Spinal cord (tissue), 10 donors: Measurements from ENCODE around the gene RUNX1. TPM values are rescaled to one million over a fixed set of nuclear protein-coding genes. Genes with fewer than 3 reads are reported as not detected.

ENCODE experiments used
- DNase-seq, 6 donors: peaks; one replicate each; pipeline versions ENCODE4 v3.0.0 to v3.0.0-alpha.2; 2013 to 2015; ENCODE audit warnings: low spot score in 6 of 6, low read depth in 4 of 6
- H3K27ac ChIP-seq: one replicate; pipeline ENCODE4 v1.5.1; 2013; ENCODE audit warnings: low read depth, low read length, control low read depth
- H3K27me3 ChIP-seq: one replicate; pipeline ENCODE4 v1.6.1; 2013; ENCODE audit warnings: low read length; ENCODE audit not compliant: control insufficient read depth, insufficient read depth
- H3K36me3 ChIP-seq: one replicate; pipeline ENCODE4 v1.6.1; 2013; ENCODE audit warnings: low read length; ENCODE audit not compliant: control insufficient read depth, insufficient read depth
- H3K4me1 ChIP-seq: one replicate; pipeline ENCODE4 v1.6.1; 2013; ENCODE audit warnings: low read length; ENCODE audit not compliant: control insufficient read depth, insufficient read depth
- H3K4me3 ChIP-seq: one replicate; pipeline ENCODE4 v1.5.1; 2013; ENCODE audit warnings: low read depth, low read length, control low read depth
- H3K9me3 ChIP-seq: one replicate; pipeline ENCODE4 v1.6.1; 2013; ENCODE audit warnings: low read length; ENCODE audit not compliant: control insufficient read depth, insufficient read depth
- WGBS: methylation state at CpG from one replicate; pipeline ENCODE4 v1.1.5; 2013; ENCODE audit warnings: missing lambda C conversion rate; ENCODE audit not compliant: insufficient coverage; 5-methylcytosine and 5-hydroxymethylcytosine counted together
- polyA plus RNA-seq, 2 donors: library from polyadenylated mRNA; unstranded; fragments of 120-200 nt; gene quantifications; one replicate each; pipeline ENCODE4 v1.2.1, GENCODE V29; 2013; ENCODE audit not compliant: insufficient read length in 2 of 2
- total RNA-seq, 2 donors: library from RNA; depleted of rRNA in 1 of 2; stranded (reverse); fragments of 120-200 nt in 1 of 2; fragments of >200 nt in 1 of 2; gene quantifications; one replicate each; pipeline versions ENCODE4 v1.2.3 to v1.2.4, GENCODE V29; 2013 to 2014
- donor health status: healthy.

The RUNX1 gene
- total and polyA plus RNA-seq, 4 donors = 2.1 to 7.1 (median 3.2) TPM

GRCh38 chr21:34846601-34847112 lies 202.4 kb downstream of the RUNX1 start:
- 39% methylated on average over 9 of the region's 11 CpGs for WGBS
- Histone ChIP-seq H3K27ac (no peak overlapping the region), H3K9me3 (no peaks in the 10 kb centered on the region), H3K36me3 (no peaks in the 10 kb centered on the region), H3K4me1 (peaks cover 19% of the 10 kb centered on the region), H3K27me3 (peaks cover 2% of the 10 kb centered on the region), H3K4me3 (no peak overlapping the region)
- no peak for DNase-seq

- Histone ChIP-seq H3K36me3 (no peaks in the 10 kb centered on the region), H3K27me3 (peaks cover 2% of the 10 kb centered on the region), H3K27ac (no peak overlapping the region), H3K9me3 (no peaks in the 10 kb centered on the region), H3K4me1 (peaks cover 19% of the 10 kb centered on the region), H3K4me3 (no peak overlapping the region)
- WGBS = no CpG with 5 or more reads among the region's 8 CpGs
- DNase-seq = peak in 1 of 6 donors; percentile 54
These were observed 203.3 kb downstream of the RUNX1 start for GRCh38 chr21:34845521-34846451.

- 20% methylated on average over 2 of the region's 4 CpGs for WGBS
These were observed 204.2 kb downstream of the RUNX1 start for GRCh38 chr21:34844924-34845238.

GRCh38 chr21:34844013-34844923 lies 204.8 kb downstream of the RUNX1 start:
- Histone ChIP-seq H3K27me3 (peaks cover 2% of the 10 kb centered on the region), H3K27ac (no peak overlapping the region), H3K4me3 (no peak overlapping the region), H3K4me1 (peaks cover 19% of the 10 kb centered on the region), H3K9me3 (no peaks in the 10 kb centered on the region), H3K36me3 (no peaks in the 10 kb centered on the region)
- no peak for DNase-seq
- WGBS = 78% methylated on average over 11 of the region's 12 CpGs

More at GRCh38 chr21:34844924-34845238, 204.2 kb downstream of the RUNX1 start:
- Histone ChIP-seq H3K36me3 (no peaks in the 10 kb centered on the region), H3K27me3 (peaks cover 2% of the 10 kb centered on the region), H3K27ac (no peak overlapping the region), H3K9me3 (no peaks in the 10 kb centered on the region), H3K4me3 (no peak overlapping the region), H3K4me1 (peaks cover 19% of the 10 kb centered on the region)
- DNase-seq = no peak

GRCh38 chr21:34843562-34843961 lies 205.5 kb downstream of the RUNX1 start:
- Histone ChIP-seq H3K4me3 (no peak overlapping the region), H3K27me3 (peaks cover 2% of the 10 kb centered on the region), H3K27ac (no peak overlapping the region), H3K9me3 (no peaks in the 10 kb centered on the region), H3K4me1 (peaks cover 19% of the 10 kb centered on the region), H3K36me3 (no peaks in the 10 kb centered on the region)
- WGBS = 82% methylated on average over 7 of the region's 9 CpGs
- DNase-seq = no peak

- peaks cover 1% of the 10 kb centered on the region for H3K27me3 ChIP-seq
- 100% methylated on average over 2 of the region's 4 CpGs for WGBS
- peaks cover 12% of the 10 kb centered on the region for H3K4me1 ChIP-seq
- no peak for DNase-seq
- no peaks in the 10 kb centered on the region for H3K36me3 ChIP-seq
- no peak overlapping the region for H3K4me3 ChIP-seq
- H3K27ac ChIP-seq = no peak overlapping the region
- H3K9me3 ChIP-seq = no peaks in the 10 kb centered on the region
These were observed 207.9 kb downstream of the RUNX1 start for GRCh38 chr21:34841154-34841553.

GRCh38 chr21:34840693-34841092 lies 208.4 kb downstream of the RUNX1 start:
- Histone ChIP-seq H3K36me3 (no peaks in the 10 kb centered on the region), H3K9me3 (no peaks in the 10 kb centered on the region), H3K27ac (no peak overlapping the region), H3K4me3 (no peak overlapping the region), H3K4me1 (peaks cover 9% of the 10 kb centered on the region), H3K27me3 (no peaks in the 10 kb centered on the region)
- 95% methylated on average over 3 of the region's 4 CpGs for WGBS
- no peak for DNase-seq

GRCh38 chr21:34838956-34839820 lies 209.9 kb downstream of the RUNX1 start:
- DNase-seq = no peak
- peaks cover 4% of the 10 kb centered on the region for H3K4me1 ChIP-seq
- H3K27ac ChIP-seq = no peak overlapping the region
- H3K4me3 ChIP-seq = no peak overlapping the region
- H3K36me3 ChIP-seq = no peaks in the 10 kb centered on the region
- H3K9me3 ChIP-seq = no peaks in the 10 kb centered on the region
- H3K27me3 ChIP-seq = no peaks in the 10 kb centered on the region
- WGBS = 96% methylated on average over 7 of the region's 14 CpGs
